ENCODE measurements around the gene TSC22D1. TPM values are rescaled to one million over a fixed set of nuclear protein-coding genes. Genes with fewer than 3 reads are reported as not detected.

Gene TSC22D1
- total RNA-seq, 1 donor from 2014 or later = 76.4 TPM

DNA sequence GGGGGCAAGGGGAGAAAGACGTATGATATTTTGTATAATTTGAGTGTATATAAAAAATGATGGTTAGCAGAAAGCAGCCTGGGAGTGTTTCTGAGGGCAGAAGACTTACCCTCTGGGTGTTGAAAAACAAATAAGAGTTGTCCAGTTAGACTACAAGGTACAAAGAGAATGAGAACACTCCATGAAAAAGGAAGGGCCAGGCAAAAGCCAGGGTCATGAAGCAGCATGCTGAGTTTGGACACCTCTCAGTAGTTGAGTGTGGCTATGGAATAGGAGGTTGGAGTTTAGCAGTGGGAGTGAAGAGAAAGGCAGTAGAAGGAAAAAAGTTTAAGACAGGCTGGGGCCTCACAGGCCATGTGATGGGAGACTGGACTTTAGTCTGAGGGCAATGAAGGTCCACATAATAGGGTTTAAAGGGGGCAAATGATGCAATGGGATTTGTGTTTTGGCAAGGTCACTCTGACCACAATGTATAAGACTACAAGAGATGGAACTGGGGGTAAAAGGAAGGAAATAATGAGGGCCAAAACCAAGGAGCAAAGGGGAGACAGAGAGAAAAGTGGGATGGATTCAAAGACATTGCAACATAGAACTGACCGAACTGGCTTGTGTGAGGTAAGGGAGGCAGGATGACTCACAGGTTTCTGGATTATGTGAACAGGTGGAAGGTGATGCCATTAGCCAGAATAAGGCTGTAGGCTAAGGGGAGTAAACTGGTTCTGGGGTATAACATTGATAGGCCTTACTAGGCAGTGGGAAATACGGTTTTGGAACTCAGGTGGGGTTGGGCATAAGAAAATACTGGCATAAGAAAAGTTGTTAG lies 125.9 kb downstream of the TSC22D1 start:
- no peak for DNase-seq

DNA sequence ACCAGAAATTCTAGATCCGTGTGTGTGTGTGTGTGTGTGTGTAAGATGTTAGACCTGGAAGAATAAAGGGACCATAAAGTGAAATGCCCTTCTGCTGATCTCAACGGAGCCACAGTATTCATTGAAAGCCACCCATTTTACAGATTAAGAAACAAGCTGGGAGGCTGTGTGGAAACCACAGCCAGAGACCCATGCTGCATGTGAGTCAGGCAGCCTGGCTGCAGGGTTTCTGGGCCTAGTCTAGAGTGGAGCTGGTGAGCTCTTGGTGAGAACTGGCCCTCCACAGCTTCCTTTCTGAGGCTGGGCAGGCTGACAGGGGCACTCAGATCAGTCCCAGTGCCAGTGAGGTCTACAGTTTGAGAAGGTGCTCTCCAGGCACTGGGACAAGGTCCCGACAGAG lies 127.3 kb downstream of the TSC22D1 start:
- no peak for DNase-seq

DNA sequence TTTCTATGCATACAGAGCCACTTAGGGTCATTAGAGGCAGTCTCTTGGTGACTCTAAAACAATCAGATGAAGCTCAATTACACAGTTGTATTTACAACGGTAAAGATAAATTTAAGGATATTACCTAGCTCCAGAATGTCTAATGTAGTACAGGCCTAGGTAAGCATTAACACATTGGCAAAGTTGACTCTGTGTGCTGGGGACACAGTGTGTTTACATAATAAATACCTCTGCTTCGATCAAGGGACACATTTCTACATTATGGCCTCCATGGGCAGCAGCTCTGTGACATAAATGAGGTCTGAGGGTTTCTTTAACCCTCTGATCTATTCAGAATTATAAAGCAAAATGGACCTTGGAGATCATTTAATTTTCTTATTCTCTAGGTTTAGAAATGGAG lies 127.8 kb downstream of the TSC22D1 start:
- DNase-seq = no peak

DNA sequence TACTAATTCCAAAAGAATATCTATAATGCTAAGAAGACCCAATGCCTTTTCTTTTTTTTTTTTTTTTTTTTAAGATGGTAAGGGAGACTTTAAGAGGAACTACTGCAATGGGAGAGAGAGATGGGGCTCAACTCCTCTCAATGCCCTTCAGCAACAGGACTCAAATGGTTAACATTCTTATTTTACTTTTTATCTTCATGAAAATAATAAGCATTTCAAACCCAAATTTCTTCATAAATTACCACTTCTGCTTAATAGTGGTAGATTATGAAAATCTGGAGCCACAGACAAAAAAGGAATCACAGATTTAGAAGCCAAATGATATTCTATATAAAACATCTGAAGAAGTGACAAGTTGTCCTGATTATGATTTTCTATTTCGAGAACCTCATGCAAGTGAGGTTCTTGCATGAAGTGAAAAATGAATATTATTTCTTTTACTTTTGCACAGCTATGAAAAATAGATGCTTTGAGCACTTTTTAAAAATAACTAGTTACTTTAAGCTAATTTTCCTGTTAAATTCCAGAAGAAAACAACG lies 128.3 kb downstream of the TSC22D1 start:
- DNase-seq = no peak

DNA sequence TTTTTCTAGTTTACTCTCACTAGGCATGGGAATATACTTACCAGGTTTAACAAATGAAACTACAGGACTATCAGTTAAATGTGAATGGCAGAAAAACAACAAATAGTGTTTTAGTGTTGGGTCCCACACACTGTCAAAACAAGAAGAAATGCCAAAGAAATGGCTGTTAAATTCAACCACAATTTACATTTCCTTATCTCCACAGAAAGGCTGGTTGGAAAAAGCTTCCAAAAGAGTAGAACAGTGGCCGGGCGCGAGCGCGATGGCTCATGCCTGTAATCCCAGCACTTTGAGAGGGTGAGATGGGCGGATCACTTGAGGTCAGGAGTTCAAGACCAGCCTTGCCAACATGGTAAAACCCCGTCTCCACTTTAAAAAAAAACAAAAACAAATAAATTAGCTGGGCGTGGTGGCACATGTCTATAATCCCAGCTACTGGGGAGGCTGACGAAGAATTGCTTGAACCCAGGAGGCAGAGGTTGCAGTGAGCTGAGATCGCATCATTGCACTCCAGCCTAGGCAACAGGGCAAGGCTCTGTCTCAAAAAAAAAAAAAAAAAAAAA lies 136.0 kb downstream of the TSC22D1 start:
- DNase-seq = no peak

DNA sequence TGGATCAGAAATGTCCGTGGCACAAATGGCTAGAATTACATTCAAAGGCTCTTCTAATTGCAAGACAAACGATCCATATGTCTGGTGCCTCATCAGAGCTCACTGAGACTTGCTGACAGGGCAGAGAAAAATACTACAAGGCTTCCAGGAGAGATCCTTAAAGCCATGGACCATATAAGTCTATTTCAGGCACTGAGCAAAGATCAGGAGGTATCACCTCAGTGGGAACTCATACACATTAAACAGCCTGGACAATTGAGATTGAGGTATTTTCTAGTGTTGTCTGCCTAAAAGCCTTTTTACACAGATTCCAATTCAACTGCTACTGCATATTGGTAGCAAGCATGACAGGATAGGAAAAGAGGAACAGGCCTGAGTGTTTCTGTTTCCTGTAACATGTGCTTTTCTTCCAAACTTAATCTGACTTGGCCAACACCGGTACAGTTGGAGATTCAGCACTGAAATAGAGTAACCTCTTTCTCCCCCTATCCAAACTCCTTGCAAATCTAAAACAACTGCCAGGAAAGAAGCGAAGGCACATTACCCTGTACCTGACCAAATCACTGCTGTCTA lies 136.6 kb downstream of the TSC22D1 start:
- DNase-seq = no peak

DNA sequence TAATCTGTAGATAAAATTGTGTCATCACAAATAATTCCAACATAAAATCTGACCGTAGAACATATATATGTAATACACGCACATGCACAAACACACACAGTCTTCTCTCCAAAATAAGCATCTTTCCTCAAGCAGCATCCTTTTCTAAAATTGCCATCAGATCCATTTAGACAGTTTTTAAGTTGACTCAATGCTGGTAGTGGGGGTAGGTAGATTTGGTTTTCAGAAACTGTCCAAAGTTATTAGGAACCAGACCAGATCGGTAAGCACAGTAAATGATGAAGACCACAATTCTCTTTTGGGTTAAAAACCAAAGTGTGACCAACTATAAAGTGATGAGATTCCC lies 137.9 kb downstream of the TSC22D1 start:
- DNase-seq = no peak

DNA sequence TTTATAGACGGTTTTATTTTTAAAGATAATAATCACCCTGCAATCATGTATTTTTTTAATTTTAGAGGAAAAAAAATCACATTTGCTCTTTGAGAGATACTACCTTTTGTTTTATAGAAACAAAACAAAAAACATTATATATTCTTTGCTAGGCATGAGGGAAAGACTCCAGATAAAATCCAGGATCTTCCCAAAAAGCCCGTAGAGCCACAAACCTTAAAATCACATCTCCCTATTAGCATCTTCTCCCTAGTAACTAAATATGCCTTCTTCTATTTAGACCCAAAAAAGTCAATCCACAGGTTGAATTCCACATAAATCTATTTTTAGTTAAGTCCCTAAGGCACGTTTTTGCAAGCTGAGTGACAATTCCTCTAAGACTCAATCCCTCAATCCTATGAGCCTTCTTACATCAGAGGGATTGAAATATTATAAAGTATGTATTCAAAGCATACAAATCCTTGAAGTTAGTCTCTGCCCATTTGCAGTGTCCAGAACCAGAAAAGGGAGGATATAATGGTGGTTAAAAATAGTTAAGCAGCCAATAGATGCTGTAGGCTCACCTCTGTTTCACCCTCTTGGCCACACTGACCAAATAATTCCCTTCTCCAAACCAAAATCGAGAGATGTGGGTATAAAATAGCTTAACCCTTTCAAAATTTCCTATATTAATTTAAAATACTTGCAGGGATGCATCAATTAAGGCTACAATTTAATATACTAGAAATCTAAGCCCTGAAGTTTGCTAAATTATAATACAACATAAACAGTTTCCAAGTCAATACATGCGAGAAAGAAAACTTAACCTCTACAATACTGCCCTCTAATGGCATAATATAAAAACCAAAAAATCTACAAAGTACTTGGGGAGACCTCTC lies 138.5 kb downstream of the TSC22D1 start:
- DNase-seq = peak; percentile 70

DNA sequence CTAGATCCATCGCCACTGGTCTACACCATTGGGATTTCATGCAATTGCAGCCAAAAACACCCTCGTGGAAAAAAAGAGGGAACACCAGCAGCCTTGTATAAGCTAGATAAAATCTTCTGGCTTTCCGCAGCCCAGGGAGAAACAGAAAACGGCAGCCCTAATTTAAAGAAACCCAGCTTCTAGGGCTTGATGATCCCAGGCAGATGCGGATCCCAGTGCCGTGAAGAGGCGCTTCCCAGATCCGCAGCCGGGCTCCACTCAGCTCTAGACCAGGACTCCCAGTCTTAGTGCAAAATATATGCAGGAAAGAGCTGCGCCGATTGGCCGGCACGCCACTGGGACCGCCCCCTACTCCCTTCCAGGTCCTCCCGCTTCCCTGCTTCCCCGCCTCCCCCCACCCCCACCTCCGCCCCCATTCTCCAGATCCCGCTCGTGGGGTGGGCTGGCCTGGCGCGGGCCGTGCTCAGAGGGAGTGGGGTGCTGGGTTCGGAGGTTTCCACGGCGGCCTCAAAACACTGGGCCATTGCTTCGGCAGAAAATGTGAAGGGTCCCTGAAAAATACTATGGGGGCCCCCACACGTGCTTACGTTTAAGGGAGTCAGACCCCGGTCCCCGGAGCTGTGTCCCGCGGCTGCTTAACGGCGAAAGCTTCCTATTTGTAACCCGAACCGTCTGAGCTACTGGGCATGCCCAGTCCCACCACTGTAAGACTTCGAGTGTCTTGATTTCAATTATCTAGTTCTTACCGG lies 139.4 kb downstream of the TSC22D1 start:
- peak; percentile 97 for DNase-seq

DNA sequence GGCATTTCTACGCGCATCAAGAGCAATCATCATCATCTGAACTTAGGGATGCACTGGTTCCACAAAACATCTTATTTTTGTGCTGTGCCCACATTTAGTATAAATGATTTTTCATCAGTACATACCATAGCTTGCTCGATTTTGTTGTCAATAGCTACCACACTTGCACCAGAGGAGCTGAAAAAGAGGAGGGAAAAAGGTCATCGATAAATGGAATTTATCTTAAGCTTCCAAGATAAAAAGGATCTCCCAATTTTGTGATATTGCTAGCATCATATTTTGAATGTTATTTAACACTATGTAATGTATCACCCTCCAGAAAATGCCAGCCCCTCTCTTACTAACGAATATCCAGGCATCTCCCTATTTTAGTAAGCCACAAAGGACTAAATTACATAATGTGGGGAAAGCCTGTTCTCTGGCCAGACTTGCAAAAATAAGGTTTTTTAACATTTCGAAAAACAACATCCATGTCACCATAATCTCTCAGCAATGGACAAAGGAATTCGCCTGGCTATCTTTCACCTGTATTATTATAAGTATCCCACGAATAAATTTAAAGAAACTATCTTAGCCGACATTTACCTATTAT lies 140.1 kb downstream of the TSC22D1 start:
- DNase-seq = no peak

DNA sequence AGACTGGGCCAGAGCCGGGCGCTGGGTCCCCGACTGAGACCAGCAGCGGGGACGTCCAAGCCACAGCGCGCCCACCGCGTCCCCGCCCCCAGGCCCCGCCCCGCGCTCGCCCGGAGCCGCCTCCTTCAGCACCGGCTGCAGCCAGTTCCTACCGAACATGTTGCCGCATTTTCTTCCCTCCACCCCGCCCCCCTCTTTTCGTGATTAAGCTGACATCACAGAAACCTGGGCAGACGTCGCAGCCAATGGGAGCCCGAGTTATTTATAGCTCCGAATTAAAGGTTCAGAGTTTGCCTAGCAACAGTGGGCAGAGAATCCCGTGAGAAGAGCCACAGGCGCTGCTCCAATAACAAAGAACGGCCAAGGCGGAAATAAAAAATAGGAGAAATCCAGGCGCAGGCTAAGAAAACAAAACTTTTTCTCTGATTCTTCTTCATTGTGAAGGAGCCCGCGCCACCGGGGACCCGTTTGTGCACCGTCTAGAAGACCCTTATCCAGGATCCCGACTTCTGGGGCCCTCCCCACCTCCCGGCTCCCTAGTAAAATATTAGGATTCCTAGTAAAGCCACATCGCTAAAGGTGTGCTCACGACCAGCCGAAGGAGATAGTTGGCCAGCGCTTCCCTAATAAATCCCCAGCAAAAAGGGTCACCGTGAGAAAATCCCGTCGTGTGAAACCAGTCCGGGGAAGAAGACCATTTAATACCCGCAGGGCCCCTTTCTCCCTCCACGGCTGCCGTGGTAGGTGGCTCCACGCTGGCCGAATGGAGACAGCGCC lies 140.8 kb downstream of the TSC22D1 start:
- DNase-seq = peak; percentile 99

DNA sequence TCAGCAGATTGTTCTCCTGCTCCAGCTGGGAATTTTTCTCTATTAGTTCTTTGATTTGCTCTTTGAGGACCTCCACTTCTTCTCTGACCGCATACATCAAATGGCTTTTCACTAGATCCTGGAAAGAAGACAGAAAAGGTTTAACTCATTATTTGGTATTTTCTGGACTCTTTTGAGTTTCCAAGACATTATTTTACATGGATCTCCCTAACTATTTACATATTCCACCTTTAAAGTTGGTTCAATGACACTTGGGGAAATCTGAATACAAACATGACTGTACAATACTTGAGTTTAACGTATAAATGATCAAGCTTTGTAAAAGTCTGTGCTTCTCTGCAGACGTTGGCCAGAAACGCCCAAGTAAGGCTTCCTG lies 141.4 kb downstream of the TSC22D1 start:
- peak; percentile 7 for DNase-seq

DNA sequence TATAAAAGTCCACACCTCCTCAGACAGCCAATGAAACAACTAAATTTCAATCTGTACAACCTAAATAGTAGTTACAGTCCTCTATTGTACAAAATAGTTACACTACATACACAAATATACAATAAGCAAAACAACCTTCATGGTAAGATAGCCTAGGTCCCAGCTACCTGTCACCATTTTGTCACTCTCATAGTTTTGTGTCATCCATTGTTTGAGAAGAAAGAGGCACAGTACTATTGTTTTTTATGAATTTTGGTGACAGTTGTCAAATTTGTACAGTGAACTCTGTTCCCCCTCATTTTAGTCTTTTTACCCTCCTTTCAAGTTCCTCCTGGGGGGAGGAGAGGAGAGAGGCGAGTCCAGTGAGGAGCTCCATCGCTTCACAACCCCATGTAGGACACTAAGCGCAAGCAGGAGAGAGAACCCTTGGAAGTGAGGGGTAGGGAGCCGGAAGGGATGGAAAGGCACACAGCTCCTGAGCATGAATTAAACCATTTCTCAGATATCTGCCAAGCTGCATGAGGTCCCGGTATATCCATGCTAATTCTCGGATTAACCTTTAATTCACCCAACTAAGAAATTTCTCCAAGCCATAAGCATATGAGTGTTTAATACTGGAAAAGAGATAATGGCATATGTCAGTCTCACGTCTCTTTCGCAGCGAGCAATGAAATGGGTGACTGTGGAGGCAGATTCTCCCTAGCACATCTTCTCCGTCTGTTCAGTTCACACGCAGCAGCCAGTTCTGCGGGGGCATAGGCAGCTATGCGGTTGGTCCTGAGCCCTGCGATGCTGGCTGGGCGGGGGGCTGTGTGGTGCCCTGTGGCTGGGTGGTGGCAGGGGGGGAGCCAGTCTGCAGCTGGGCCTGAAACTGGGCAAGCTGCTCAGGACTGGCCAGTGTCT lies 142.0 kb downstream of the TSC22D1 start:
- DNase-seq = no peak

DNA sequence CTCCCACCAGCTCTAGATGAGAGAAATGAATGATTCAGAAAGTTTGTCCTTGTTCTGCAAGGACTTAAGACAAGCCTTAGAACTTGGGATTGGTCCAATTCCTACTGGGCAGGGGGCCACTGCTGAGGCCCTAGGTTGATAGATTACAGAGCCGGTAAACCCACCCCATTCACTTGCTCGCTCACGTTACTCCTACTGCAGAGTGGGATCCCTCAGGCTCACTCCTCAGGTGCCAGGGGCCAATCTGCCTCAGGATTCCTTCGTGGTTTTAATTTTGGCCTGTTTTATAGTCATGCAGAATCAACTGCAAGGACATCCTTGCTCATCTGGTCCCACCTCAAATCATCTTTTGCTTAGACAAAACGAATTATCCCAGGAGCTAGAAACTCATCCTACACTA lies 143.5 kb downstream of the TSC22D1 start:
- peak; percentile 8 for DNase-seq

DNA sequence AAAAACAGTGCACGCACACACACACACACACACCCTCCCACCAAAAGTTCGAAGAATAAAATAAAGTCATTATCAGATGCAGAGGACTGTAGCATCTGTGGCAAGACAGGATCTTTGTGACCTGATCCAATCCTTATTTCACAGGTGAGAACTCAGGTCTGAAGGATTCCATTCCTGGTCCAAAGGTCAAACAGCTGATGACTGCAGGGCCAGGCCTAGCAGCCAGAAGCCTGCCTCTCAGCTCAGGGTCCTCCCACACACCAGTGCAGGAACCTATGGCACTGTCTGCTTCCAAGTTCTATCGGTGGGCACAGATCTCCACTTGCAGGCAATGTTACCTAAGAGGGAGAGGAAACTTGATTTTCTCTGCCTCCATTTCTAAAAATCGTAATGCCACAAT lies 145.0 kb downstream of the TSC22D1 start:
- DNase-seq = no peak

DNA sequence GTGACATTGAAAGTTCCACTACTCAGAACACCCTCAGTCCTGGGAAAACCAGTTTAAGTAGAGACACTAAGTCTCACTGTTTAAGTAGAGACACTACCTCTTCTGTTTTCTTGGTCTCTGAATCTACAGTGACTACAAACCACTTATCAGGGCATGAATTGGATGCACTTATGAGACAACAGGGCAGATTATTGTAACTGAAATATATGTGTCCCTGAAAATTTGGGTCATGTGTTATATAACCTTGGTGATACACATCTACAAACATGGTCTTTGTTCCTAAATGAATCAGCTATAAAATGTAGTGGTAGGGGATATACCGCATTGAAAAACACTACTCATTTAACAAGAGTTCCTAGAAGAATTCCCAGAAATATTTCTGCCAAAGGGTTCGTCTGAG lies 146.8 kb downstream of the TSC22D1 start:
- DNase-seq = no peak

DNA sequence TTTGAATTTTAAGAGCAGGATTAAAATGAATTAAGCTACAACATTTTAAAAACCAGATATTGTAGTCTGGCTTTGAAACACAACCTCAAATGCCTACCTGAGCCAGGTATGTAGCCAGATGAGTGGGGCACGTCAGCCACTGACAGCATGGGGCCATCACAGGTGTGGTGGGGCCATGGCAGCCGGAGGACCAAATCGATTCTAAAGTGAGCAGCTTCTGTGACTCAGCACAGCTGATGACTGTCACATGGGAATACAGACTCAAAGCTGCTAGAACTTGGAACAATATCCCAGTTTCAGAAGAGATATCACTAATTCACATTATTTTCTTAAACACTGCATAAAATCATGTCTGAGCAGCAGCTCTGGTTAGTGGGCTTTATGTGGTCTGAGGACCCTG lies 149.7 kb downstream of the TSC22D1 start:
- no peak for DNase-seq

DNA sequence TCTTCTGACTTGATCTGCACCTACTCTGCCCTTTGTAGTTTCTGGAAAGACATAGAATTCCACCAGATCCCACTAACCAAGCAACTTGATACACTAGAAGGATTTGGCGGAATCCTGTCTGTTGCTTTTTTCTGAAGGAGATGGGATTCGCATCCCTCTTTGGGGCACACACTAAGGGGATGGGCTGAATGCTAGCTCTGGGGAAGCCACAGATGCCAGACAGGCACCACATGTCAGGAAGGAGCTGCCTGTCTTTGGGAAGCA lies 150.4 kb downstream of the TSC22D1 start:
- DNase-seq = no peak

DNA sequence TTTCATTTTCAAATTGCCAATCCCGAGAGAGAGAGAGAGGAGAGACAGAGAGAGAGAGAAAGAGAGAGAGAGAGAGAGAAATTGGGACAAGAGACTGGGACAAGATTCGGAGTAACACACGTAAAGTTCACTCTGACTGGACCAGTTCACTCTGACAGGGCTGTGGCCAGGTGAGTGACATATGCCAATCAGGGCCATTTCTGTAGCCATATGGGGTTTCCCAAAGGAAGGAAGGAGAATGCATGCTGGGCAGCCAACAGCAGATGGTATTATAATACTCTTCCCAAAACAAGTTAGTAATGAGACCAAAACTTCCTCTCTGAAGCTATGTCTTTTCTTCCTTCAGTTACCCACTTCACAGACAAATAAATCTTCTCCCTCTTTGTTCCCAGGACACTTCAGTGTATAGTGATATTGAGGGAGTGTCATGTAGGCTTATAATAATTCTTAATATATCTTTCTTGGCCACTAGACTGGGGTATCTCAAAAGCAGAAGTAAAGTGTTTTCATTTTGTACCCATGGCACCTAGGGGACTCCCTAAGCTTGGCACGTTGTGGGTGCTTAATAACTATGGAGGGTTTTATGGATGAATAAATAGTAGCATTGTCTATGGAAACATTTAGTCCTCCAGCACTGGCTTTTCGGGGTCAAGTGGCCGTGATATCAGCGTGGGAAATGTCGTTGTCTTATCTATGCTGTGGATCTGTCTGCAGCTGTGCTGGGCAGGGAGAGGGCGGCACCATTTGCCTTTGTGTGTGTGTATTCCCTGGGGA lies 150.9 kb downstream of the TSC22D1 start:
- peak; percentile 44 for DNase-seq
